A673 (cell line): ENCODE data around the gene GRAMD1C.

Source experiments
- EZH2 ChIP-seq: fragments of 200-600 bp; sonication (generic); IDR thresholded peaks from 2 replicates; pipeline ENCODE4 v1.6.1; 2017; ENCODE audit warnings: borderline replicate concordance, low read depth, mild to moderate bottlenecking, mixed read lengths, antibody characterized with exemption, low read length; ENCODE audit not compliant: poor library complexity, severe bottlenecking
- TF ChIP-seq, protein P1 (sequence below): fragments of 300-800, 200-600 bp; sonication (generic); conservative IDR thresholded peaks from 2 replicates; pipeline ENCODE4 v1.5.1; 2017; ENCODE audit warnings: low read depth, mild to moderate bottlenecking, antibody characterized with exemption, low read length, moderate library complexity, mixed read lengths

DNA sequence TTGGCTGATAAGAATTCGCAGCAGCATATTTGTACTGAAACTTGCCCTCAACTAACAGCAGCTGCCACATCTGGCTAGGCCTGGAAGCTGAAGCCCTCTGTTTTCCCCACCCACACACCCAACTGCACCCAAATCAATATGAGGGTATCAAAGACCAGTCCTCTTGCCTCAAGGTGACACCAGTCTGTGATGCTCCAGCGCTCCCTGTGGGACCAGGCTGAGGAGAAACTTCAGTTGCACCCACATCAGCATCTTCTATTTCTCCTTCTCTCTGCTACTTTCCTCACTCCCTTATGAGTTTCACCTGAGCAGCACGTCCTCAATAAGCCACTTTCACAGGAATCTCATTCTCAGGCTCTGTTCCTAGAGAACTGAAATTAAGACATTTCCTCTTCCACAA is 18.7 kb upstream of the GRAMD1C start:
- TF ChIP-seq, protein P1, sequence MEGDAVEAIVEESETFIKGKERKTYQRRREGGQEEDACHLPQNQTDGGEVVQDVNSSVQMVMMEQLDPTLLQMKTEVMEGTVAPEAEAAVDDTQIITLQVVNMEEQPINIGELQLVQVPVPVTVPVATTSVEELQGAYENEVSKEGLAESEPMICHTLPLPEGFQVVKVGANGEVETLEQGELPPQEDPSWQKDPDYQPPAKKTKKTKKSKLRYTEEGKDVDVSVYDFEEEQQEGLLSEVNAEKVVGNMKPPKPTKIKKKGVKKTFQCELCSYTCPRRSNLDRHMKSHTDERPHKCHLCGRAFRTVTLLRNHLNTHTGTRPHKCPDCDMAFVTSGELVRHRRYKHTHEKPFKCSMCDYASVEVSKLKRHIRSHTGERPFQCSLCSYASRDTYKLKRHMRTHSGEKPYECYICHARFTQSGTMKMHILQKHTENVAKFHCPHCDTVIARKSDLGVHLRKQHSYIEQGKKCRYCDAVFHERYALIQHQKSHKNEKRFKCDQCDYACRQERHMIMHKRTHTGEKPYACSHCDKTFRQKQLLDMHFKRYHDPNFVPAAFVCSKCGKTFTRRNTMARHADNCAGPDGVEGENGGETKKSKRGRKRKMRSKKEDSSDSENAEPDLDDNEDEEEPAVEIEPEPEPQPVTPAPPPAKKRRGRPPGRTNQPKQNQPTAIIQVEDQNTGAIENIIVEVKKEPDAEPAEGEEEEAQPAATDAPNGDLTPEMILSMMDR = no peak
- TF ChIP-seq EZH2 = no peak
